Heart left ventricle (tissue), 16 donors: ENCODE results near the gene MRPL38. TPM values are rescaled to one million over a fixed set of nuclear protein-coding genes. Genes with fewer than 3 reads are reported as not detected.

ENCODE experiments used
- ATAC-seq, 4 donors: fragments of 200-7000 bp; cut with Tn5 transposase; one replicate each; pipeline ENCODE4 v1.9.1; 2020 to 2022; ENCODE audit warnings: moderate library complexity in 4 of 4, mild to moderate bottlenecking in 3 of 4, moderate number of reproducible peaks in 1 of 4
- DNase-seq, 5 donors: peaks; one replicate each; pipeline ENCODE4 v3.0.0-alpha.2; 2020
- H3K27ac ChIP-seq, 12 donors: fragments of 200-600 bp; sonication (generic) in 4 of 12; one replicate each; pipeline versions ENCODE4 v1.5.0 to v1.8.0; 2016 to 2022; ENCODE audit warnings: mild to moderate bottlenecking in 2 of 12
- H3K27me3 ChIP-seq, 9 donors: fragments of 200-600 bp; sonication (generic) in 2 of 9; one replicate each; pipeline versions ENCODE4 v1.5.1 to v1.8.0; 2016 to 2022; ENCODE audit warnings: mild to moderate bottlenecking in 3 of 9
- H3K36me3 ChIP-seq, 9 donors: fragments of 200-600 bp; sonication (generic) in 2 of 9; one replicate each; pipeline versions ENCODE4 v1.5.0 to v1.8.0; 2018 to 2022; ENCODE audit warnings: mild to moderate bottlenecking in 2 of 9
- H3K4me1 ChIP-seq, 12 donors: fragments of 200-600 bp; sonication (generic) in 4 of 12; one replicate each; pipeline versions ENCODE4 v1.5.0 to v1.8.0; 2016 to 2022; ENCODE audit warnings: mild to moderate bottlenecking in 3 of 12
- H3K4me3 ChIP-seq, 12 donors: fragments of 200-600 bp; sonication (generic) in 4 of 12; one replicate each; pipeline versions ENCODE4 v1.5.0 to v1.8.0; 2017 to 2022; ENCODE audit warnings: mild to moderate bottlenecking in 9 of 12, moderate library complexity in 4 of 12
- H3K9me3 ChIP-seq, 12 donors: fragments of 200-600 bp; sonication (generic) in 4 of 12; one replicate each; pipeline versions ENCODE4 v1.5.0 to v1.8.0; 2016 to 2022; ENCODE audit warnings: mild to moderate bottlenecking in 1 of 12
- CTCF ChIP-seq, 12 donors: fragments of 200-600 bp; sonication (generic) in 4 of 12; IDR thresholded peaks; one replicate each; pipeline versions ENCODE4 v1.5.0 to v1.8.0; 2018 to 2022; ENCODE audit warnings: antibody characterized with exemption in 12 of 12, mild to moderate bottlenecking in 5 of 12
- POLR2A ChIP-seq, 2 donors: fragments of 450-650 bp; IDR thresholded peaks; one replicate each; pipeline ENCODE4 v1.6.1; 2017; ENCODE audit warnings: antibody characterized with exemption in 2 of 2, mild to moderate bottlenecking in 2 of 2, moderate library complexity in 2 of 2
- WGBS, 4 donors: extraction: QIAGEN DNeasy Blood & Tissue Kit in 2 of 4; methylation state at CpG; one replicate each; pipeline versions ENCODE4 v1.1.5 to v1.1.7; 2013 to 2018; 5-methylcytosine and 5-hydroxymethylcytosine counted together
- intact Hi-C, 10 donors: fragments of 100-400 bp; cut with DNase I; formaldehyde crosslinking; loops; one replicate each; pipeline versions ENCODE4 v1.11.1 to v1.14.2; 2022
- polyA plus RNA-seq, 2 donors: library from polyadenylated mRNA; stranded (reverse); fragments of 200-250 nt; gene quantifications; one replicate each; pipeline ENCODE4 v1.2.3, GENCODE V29; 2013
- total RNA-seq, 9 donors: library from RNA; depleted of rRNA in 2 of 9; stranded (reverse); fragments of >200 nt in 2 of 9; fragmentation: NEBNext Ultra II Directional in 3 of 9; extraction: Animal tissue kit (Norgen Biotek cat#: 25700) in 3 of 9; gene quantifications; one replicate each; pipeline versions ENCODE4 v1.1.0 to v1.2.4, GENCODE V29; 2016 to 2023
- donor health status: ischemic (EF 13 %, LVEDD 7.1; RV severe dilation, severe dysfunction).
- donor health status: healthy with polysubstance abuse.
- donor health status: DM: no; HTN: yes; CAD: no.
- donor health status: DM: no; HTN: no; CAD: no.
- donor health status: ischemic (EF 25% LVEDD 6.9; RV normal size, moderate dysfunction).
- donor health status: ischemic (EF 25% LVEDD 5.7; RV mildly dilated, moderate dysfunction).
- donor health status: healthy.
- donor health status: DM: yes; HTN: yes; CAD: no.
- donor health status: ischemic (EF 35%, LVEDD 5.7; RV mildly dilated, moderate dysfunction).
- donor health status: nonischemic (EF 11% LVEDD 7.7; RV severe dilation, severe dysfunction).
- donor health status: DM: yes; HTN: yes; CAD: no.
- donor health status: PGD.
- donor health status: ischemic (EF 29% LVEDD 5.4; RV normal size, mild dysfunction).
- donor health status: nonischemic (EF 23%, LVEDD 6.1; RV moderate dilation, normal function).

Gene MRPL38
- total and polyA plus RNA-seq, 11 donors = 54.8 to 126 (median 106) TPM

- ATAC-seq = no peak
- H3K4me1 ChIP-seq = peaks cover 0 to 70% (median 39%) of the 10 kb centered on the region in 12 donors
- no peaks in the 10 kb centered on the region for H3K27me3 ChIP-seq
- peaks cover 0 to 21% (median 14%) of the 10 kb centered on the region in 9 donors for H3K36me3 ChIP-seq
- intact Hi-C loops = loop anchor here in 4 of 10 donors (5.0 kb wide), 2 partner anchors 36 to 41 kb away; partner anchors contain the start of gene TRIM65 (in 3 of the 4)
- peak overlapping the region; percentile 56 to 97 (median 82) for H3K4me3 ChIP-seq
- no peaks in the 10 kb centered on the region for H3K9me3 ChIP-seq
- peak overlapping the region; percentile 94 to 100 (median 98) for H3K27ac ChIP-seq
- TF ChIP-seq POLR2A (IDR thresholded peaks at IDR 0.05) (no peak), CTCF (IDR thresholded peaks at IDR 0.05) (peak in 1 of 12 donors; percentile 33)
- 1 to 12% (median 3%) methylated on average over 4 to 24 of the region's 24 CpGs for WGBS, 4 donors
- peak in 1 of 5 donors; percentile 67 for DNase-seq
Measured at GRCh38 chr17:75856062-75856756, 48.5 kb downstream of the MRPL38 start.

GRCh38 chr17:75855310-75856061, 49.2 kb downstream of the MRPL38 start, which contains the start of gene WBP2:
Gene WBP2, minus strand, starts transcription at chr17:75855335. Its CDS starts 38 bp downstream, at chr17:75855297.
- H3K36me3 ChIP-seq = peaks cover 0 to 28% (median 21%) of the 10 kb centered on the region in 9 donors
- TF ChIP-seq POLR2A (IDR thresholded peaks at IDR 0.05) (peak; percentile 83 to 98), CTCF (IDR thresholded peaks at IDR 0.05) (peak in 10 of 12 donors; percentile 28 to 77 (median 58))

GRCh38 chr17:75854881-75855309, 49.8 kb downstream of the MRPL38 start:
- peaks cover 2 to 80% (median 51%) of the 10 kb centered on the region in 12 donors for H3K4me1 ChIP-seq
- TF ChIP-seq POLR2A (IDR thresholded peaks at IDR 0.05) = no peak
- TF ChIP-seq CTCF (IDR thresholded peaks at IDR 0.05) = peak in 2 of 12 donors; percentile 30 to 33
- peaks cover 0 to 34% (median 27%) of the 10 kb centered on the region in 9 donors for H3K36me3 ChIP-seq
- peak; percentile 2 to 32 (median 4) for ATAC-seq
- DNase-seq = peak in 1 of 5 donors; percentile 56
- peak overlapping the region; percentile 57 to 97 (median 82) for H3K4me3 ChIP-seq
- WGBS, 4 donors = 0 to 1% (median 1%) methylated on average over 12 to 19 of the region's 19 CpGs
- H3K9me3 ChIP-seq = no peaks in the 10 kb centered on the region
- intact Hi-C loops = loop anchor here in 8 of 10 donors (1.0 to 5.0 kb wide), 10 partner anchors 17 to 78 kb away; partner anchors contain the start of genes TRIM65 (in 5 of the 8), TRIM47 (in 2 of the 8), MRPL38 (in 1 of the 8) and UNK (in 1 of the 8)
- H3K27me3 ChIP-seq = no peaks in the 10 kb centered on the region
- peak overlapping the region; percentile 70 to 100 (median 91) for H3K27ac ChIP-seq

More at GRCh38 chr17:75855310-75856061, 49.2 kb downstream of the MRPL38 start, which contains the start of gene WBP2:
- H3K9me3 ChIP-seq = no peaks in the 10 kb centered on the region
- 0 to 1% (median 0%) methylated on average over 29 to 58 of the region's 58 CpGs for WGBS, 4 donors
- H3K27me3 ChIP-seq = no peaks in the 10 kb centered on the region
- ATAC-seq (peak; percentile 90 to 96 (median 93)), DNase-seq (peak; percentile 97 to 99 (median 99))
- peak within 1 kb of the TSS; percentile 57 to 97 (median 82) for H3K4me3 ChIP-seq
- peak within 1 kb of the TSS; percentile 94 to 100 (median 98) for H3K27ac ChIP-seq
- intact Hi-C loops = loop anchor here in 8 of 10 donors (1.0 to 5.0 kb wide), 9 partner anchors 17 to 71 kb away; partner anchors contain the start of genes TRIM65 (in 5 of the 8), TRIM47 (in 2 of the 8), MRPL38 (in 1 of the 8) and UNK (in 1 of the 8)
- peaks cover 0 to 74% (median 45%) of the 10 kb centered on the region in 12 donors for H3K4me1 ChIP-seq
